Measurements from ENCODE around the gene LRRC25. TPM values are rescaled to one million over a fixed set of nuclear protein-coding genes. Genes with fewer than 3 reads are reported as not detected.
A peak's percentile ranks its signal among the peaks of the same experiment; 100 is the strongest.

Gene LRRC25
- total and polyA plus RNA-seq, 7 donors, result 0.65 to 5.2 (median 2.3) TPM

GRCh38 chr19:18436671-18437490 lies 39.5 kb upstream of the LRRC25 start:
- Histone ChIP-seq H3K27ac (peak overlapping the region; percentile 9), H3K4me3 (peak overlapping the region; percentile 68), H3K9me3 (no peaks in the 10 kb centered on the region), H3K36me3 (ENCODE audit: insufficient read depth in 1 of 2, low read depth in 1 of 2) (no peaks in the 10 kb centered on the region), H3K27me3 (ENCODE audit: insufficient read depth in 3 of 3, low read length in 2 of 3) (peaks cover 0 to 13% (median 6%) of the 10 kb centered on the region in 3 donors), H3K4me1 (peaks cover 18% of the 10 kb centered on the region)
- DNase-seq, result peak; percentile 74 to 83
- WGBS, 3 donors, result 24 to 34% (median 31%) methylated on average over 53 to 67 of the region's 67 CpGs
- TF ChIP-seq, protein P1, sequence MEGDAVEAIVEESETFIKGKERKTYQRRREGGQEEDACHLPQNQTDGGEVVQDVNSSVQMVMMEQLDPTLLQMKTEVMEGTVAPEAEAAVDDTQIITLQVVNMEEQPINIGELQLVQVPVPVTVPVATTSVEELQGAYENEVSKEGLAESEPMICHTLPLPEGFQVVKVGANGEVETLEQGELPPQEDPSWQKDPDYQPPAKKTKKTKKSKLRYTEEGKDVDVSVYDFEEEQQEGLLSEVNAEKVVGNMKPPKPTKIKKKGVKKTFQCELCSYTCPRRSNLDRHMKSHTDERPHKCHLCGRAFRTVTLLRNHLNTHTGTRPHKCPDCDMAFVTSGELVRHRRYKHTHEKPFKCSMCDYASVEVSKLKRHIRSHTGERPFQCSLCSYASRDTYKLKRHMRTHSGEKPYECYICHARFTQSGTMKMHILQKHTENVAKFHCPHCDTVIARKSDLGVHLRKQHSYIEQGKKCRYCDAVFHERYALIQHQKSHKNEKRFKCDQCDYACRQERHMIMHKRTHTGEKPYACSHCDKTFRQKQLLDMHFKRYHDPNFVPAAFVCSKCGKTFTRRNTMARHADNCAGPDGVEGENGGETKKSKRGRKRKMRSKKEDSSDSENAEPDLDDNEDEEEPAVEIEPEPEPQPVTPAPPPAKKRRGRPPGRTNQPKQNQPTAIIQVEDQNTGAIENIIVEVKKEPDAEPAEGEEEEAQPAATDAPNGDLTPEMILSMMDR (IDR thresholded peaks at IDR 0.05), result no peak
- intact Hi-C loops (cut with DNase I), result no loop called here
- ATAC-seq, result peak; percentile 8 to 21 (median 10)

DNA sequence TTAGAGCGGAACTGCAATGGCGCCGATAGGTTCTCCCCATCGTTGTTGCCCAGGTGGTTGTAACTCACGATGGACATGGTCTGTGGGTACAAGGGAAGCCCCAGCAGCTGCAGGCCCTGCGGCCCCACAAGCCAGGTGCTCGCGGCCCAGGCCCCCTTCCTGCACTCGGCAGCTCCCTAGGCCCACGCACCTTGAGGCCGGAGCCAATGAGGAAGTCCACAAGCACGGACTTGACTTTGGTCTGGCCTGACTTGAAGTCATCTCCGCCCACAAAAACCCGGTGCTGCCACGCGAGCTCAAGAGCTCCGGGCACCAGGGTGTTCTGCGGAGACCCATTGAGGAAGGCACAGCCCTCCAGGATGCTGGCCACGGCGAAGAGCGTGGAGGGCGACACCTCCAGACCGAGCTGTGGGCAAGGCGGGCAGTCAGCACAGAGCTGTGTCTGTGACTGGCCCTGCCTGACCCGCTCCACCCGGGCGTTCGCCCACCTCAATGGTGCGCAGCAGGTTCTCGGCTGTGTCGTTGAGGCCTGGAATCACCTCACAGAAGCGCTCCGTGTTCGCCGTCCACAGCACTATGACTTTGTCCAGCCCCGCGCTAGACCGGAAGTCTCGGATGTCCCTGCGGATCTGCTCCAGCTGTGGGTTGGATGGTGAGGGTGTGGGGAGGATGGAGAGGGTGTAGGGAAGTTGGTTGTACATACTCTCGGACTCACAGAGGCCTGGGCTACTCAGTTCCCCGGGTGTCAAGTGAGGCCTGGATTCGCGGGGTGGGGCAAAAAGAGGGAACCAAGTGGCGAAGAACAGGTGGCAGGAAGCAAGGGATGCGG lies 38.6 kb upstream of the LRRC25 start:
- H3K4me3 ChIP-seq, result no peak overlapping the region
- H3K27ac ChIP-seq, result no peak overlapping the region
- H3K4me1 ChIP-seq, result peaks cover 18% of the 10 kb centered on the region
- intact Hi-C loops (cut with DNase I), result no loop called here
- peak in 1 of 2 donors; percentile 56 for DNase-seq
- 84 to 87% (median 85%) methylated on average over 46 of the region's 46 CpGs for whole genome bisulfite sequencing, 3 donors
- TF ChIP-seq, protein P1 (IDR thresholded peaks at IDR 0.05), result no peak
- H3K9me3 ChIP-seq, result no peaks in the 10 kb centered on the region
- H3K27me3 ChIP-seq (ENCODE audit: insufficient read depth in 3 of 3, low read length in 2 of 3), result peaks cover 0 to 13% (median 6%) of the 10 kb centered on the region in 3 donors
- ATAC-seq, result no peak
- H3K36me3 ChIP-seq (ENCODE audit: insufficient read depth in 1 of 2, low read depth in 1 of 2), result no peaks in the 10 kb centered on the region

DNA sequence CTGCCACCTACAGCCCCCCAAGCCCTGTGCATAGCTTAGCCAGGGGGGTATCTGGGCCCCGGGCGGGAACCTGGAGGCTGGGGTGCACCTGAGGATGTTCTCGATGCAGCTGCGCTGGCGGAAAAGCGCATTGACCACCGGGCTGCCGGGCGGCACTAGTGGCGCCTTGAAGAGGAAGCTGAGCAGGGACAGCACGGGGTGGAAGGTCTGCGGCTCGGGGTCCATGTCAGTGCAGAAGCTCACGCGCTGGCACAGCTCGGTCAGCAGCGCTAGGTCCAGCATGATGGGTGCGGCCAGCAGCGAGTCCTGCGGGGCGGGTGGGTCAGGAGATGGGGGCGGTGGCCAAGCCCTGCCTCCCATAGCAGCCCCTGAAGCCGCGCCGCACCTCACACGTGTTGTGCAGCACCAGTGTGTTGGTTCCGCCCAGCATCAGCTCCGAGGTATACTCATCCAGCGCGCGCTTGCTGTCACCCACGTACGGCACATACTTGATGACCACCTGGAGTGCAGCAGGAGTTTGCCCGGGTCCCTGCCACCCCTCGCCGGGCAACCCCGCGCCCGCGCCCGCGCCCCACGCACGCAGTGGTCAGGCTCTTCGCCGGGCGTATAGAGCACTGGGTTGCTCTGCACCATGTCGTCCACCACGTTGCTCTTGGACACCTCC lies 37.9 kb upstream of the LRRC25 start:
- peak in 1 of 2 donors; percentile 56 for DNase-seq
- TF ChIP-seq, protein P1 (IDR thresholded peaks at IDR 0.05), result no peak
- Histone ChIP-seq H3K27ac (no peak overlapping the region), H3K36me3 (ENCODE audit: insufficient read depth in 1 of 2, low read depth in 1 of 2) (no peaks in the 10 kb centered on the region), H3K9me3 (no peaks in the 10 kb centered on the region), H3K4me1 (peaks cover 18% of the 10 kb centered on the region), H3K4me3 (no peak overlapping the region), H3K27me3 (ENCODE audit: insufficient read depth in 3 of 3, low read length in 2 of 3) (peaks cover 0 to 13% (median 1%) of the 10 kb centered on the region in 3 donors)
- no peak for ATAC-seq
- intact Hi-C loops (cut with DNase I), result no loop called here
- WGBS, 3 donors, result 93 to 95% (median 94%) methylated on average over 48 to 49 of the region's 49 CpGs

DNA sequence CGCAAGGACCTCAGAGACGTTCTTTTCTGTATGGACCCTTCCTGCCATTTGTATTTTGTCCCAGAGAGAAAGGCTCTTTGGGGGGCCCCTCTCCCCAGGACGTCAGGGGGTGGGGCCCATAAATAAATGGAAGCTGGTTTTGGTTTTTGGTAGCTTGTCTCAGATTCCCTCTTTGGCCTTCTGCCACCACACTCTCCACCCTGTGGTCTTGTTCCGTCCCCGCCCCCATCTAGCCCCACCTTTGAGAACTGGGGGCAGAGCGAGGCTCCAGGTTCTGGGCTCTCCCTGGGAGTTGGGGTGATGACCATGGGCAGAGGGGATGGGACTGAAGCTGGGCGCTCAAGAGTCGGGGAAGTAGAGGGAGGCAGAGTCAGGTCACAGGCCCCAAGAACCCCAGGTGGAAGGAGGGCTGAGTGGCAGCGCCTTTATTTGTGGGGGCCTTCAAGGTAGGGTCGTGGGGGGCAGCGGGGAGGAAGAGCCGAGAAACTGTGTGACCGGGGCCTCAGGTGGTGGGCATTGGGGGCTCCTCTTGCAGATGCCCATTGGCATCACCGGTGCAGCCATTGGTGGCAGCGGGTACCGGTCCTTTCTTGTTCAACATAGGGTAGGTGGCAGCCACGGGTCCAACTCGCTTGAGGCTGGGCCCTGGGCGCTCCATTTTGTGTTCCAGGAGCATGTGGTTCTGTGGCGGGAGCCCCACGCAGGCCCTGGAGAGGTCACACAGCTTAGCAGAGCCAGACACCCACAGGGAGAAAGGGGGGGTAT lies 37.2 kb upstream of the LRRC25 start:
- Histone ChIP-seq H3K27me3 (ENCODE audit: insufficient read depth in 3 of 3, low read length in 2 of 3) (peaks cover 0 to 11% (median 1%) of the 10 kb centered on the region in 3 donors), H3K4me1 (peaks cover 18% of the 10 kb centered on the region), H3K36me3 (ENCODE audit: insufficient read depth in 1 of 2, low read depth in 1 of 2) (no peaks in the 10 kb centered on the region), H3K4me3 (no peak overlapping the region), H3K9me3 (no peaks in the 10 kb centered on the region), H3K27ac (no peak overlapping the region)
- intact Hi-C loops (cut with DNase I), result no loop called here
- WGBS, 3 donors, result 86 to 93% (median 93%) methylated on average over 19 to 21 of the region's 21 CpGs
- DNase-seq (no peak), ATAC-seq (no peak)
- TF ChIP-seq, protein P1 (IDR thresholded peaks at IDR 0.05), result no peak

All from psoas muscle (tissue), 8 donors.